Nephron (organoid): ENCODE results near the gene C1orf116.

ENCODE experiments used
- H3K27ac Mint-ChIP-seq, 3 experiments: 2 replicates each; pipeline ENCODE4 v1.8.0; 2020; ENCODE audit warnings: mixed read lengths in 3 of 3, mild to moderate bottlenecking in 2 of 3, moderate library complexity in 1 of 3
- H3K27me3 Mint-ChIP-seq: 2 replicates; pipeline ENCODE4 v1.8.0; 2021; ENCODE audit warnings: low read depth, mild to moderate bottlenecking, moderate library complexity, mixed read lengths
- H3K36me3 Mint-ChIP-seq: 2 replicates; pipeline ENCODE4 v1.8.0; 2020; ENCODE audit warnings: low read depth, mixed read lengths
- H3K4me1 Mint-ChIP-seq: 2 replicates; pipeline ENCODE4 v1.8.0; 2020; ENCODE audit warnings: mixed read lengths
- H3K4me3 Mint-ChIP-seq, 3 experiments: 2 replicates each; pipeline ENCODE4 v1.8.0; 2020; ENCODE audit warnings: mild to moderate bottlenecking in 3 of 3, mixed read lengths in 3 of 3, moderate library complexity in 2 of 3
- H3K9me3 Mint-ChIP-seq: 2 replicates; pipeline ENCODE4 v1.8.0; 2020; ENCODE audit warnings: mixed read lengths
- CTCF ChIP-seq, 3 experiments: fragments of 200-600 bp; sonication (generic); IDR thresholded peaks; one replicate each; pipeline ENCODE4 v1.5.0; 2021; ENCODE audit warnings: antibody characterized with exemption in 3 of 3; ENCODE audit not compliant: unreplicated experiment in 3 of 3

Gene C1orf116

GRCh38 chr1:206979379-206980043, 53.0 kb downstream of the C1orf116 start:
- Mint-ChIP-seq H3K27ac (no peak overlapping the region), H3K9me3 (no peaks in the 10 kb centered on the region), H3K4me1 (no peaks in the 10 kb centered on the region), H3K27me3 (peaks cover 29% of the 10 kb centered on the region), H3K36me3 (no peaks in the 10 kb centered on the region), H3K4me3 (no peak overlapping the region)
- peak; percentile 43 to 59 (median 52) for TF ChIP-seq CTCF (IDR thresholded peaks at IDR 0.05; ENCODE audit: unreplicated experiment in 3 of 3)

- H3K4me3 Mint-ChIP-seq, result no peak overlapping the region
Measured at GRCh38 chr1:206978259-206978658, 54.3 kb downstream of the C1orf116 start.

GRCh38 chr1:206975306-206975705, 57.2 kb downstream of the C1orf116 start:
- Mint-ChIP-seq H3K27ac (no peak overlapping the region), H3K36me3 (no peaks in the 10 kb centered on the region), H3K4me3 (no peak overlapping the region), H3K9me3 (no peaks in the 10 kb centered on the region), H3K4me1 (no peaks in the 10 kb centered on the region), H3K27me3 (peaks cover 31% of the 10 kb centered on the region)
- no peak for TF ChIP-seq CTCF (IDR thresholded peaks at IDR 0.05; ENCODE audit: unreplicated experiment in 3 of 3)

More at GRCh38 chr1:206978259-206978658, 54.3 kb downstream of the C1orf116 start:
- H3K9me3 Mint-ChIP-seq, result no peaks in the 10 kb centered on the region
- no peak overlapping the region for H3K27ac Mint-ChIP-seq
- no peaks in the 10 kb centered on the region for H3K36me3 Mint-ChIP-seq
- H3K27me3 Mint-ChIP-seq, result peaks cover 25% of the 10 kb centered on the region
- no peaks in the 10 kb centered on the region for H3K4me1 Mint-ChIP-seq
- no peak for TF ChIP-seq CTCF (IDR thresholded peaks at IDR 0.05; ENCODE audit: unreplicated experiment in 3 of 3)

- Mint-ChIP-seq H3K9me3 (no peaks in the 10 kb centered on the region), H3K27ac (no peak overlapping the region), H3K36me3 (no peaks in the 10 kb centered on the region), H3K4me1 (no peaks in the 10 kb centered on the region), H3K27me3 (peaks cover 25% of the 10 kb centered on the region), H3K4me3 (no peak overlapping the region)
- no peak for TF ChIP-seq CTCF (IDR thresholded peaks at IDR 0.05; ENCODE audit: unreplicated experiment in 3 of 3)
Measured at GRCh38 chr1:206974140-206974539, 58.4 kb downstream of the C1orf116 start.

GRCh38 chr1:206972728-206973127, 59.8 kb downstream of the C1orf116 start:
- Mint-ChIP-seq H3K4me1 (no peaks in the 10 kb centered on the region), H3K27me3 (peaks cover 24% of the 10 kb centered on the region), H3K9me3 (no peaks in the 10 kb centered on the region), H3K4me3 (no peak overlapping the region), H3K27ac (peak overlapping the region in 1 of 3 experiments; percentile 56), H3K36me3 (no peaks in the 10 kb centered on the region)
- no peak for TF ChIP-seq CTCF (IDR thresholded peaks at IDR 0.05; ENCODE audit: unreplicated experiment in 3 of 3)

- Mint-ChIP-seq H3K27ac (peak overlapping the region in 1 of 3 experiments; percentile 8), H3K36me3 (no peaks in the 10 kb centered on the region), H3K27me3 (peaks cover 15% of the 10 kb centered on the region), H3K4me1 (no peaks in the 10 kb centered on the region), H3K9me3 (no peaks in the 10 kb centered on the region), H3K4me3 (no peak overlapping the region)
- TF ChIP-seq CTCF (IDR thresholded peaks at IDR 0.05; ENCODE audit: unreplicated experiment in 3 of 3), result no peak
Measured at GRCh38 chr1:206971029-206971655, 61.4 kb downstream of the C1orf116 start.
